HepG2 (cell line): ENCODE measurements around the gene TBC1D16. TPM values are rescaled to one million over a fixed set of nuclear protein-coding genes. Genes with fewer than 3 reads are reported as not detected.

Source experiments
- ARNT2 ChIP-seq: sonication (generic); formaldehyde crosslinking; IDR thresholded peaks from 2 replicates; pipeline ENCODE4 v1.8.0; 2022; ENCODE audit warnings: mild to moderate bottlenecking, low read depth, missing genetic modification reagents, moderate library complexity
- ATRX ChIP-seq: sonication (generic); formaldehyde crosslinking; IDR thresholded peaks from 2 replicates; pipeline ENCODE4 v1.4.0; 2020; ENCODE audit warnings: missing genetic modification reagents, borderline replicate concordance
- BRD4 ChIP-seq: sonication (generic); formaldehyde crosslinking; IDR thresholded peaks from 2 replicates; pipeline ENCODE4 v1.4.0; 2020; ENCODE audit warnings: missing genetic modification reagents
- EEA1 ChIP-seq: sonication (generic); formaldehyde crosslinking; IDR thresholded peaks from 2 replicates; pipeline ENCODE4 v1.5.1; 2020; ENCODE audit warnings: mild to moderate bottlenecking, missing genetic modification reagents, borderline replicate concordance
- HOXA3 ChIP-seq: sonication (generic); formaldehyde crosslinking; IDR thresholded peaks from 2 replicates; pipeline ENCODE4 v1.5.0; 2020; ENCODE audit warnings: missing genetic modification reagents
- KAT8 ChIP-seq: IDR thresholded peaks from 2 replicates; pipeline ENCODE4 v1.6.1; 2016; ENCODE audit warnings: missing genetic modification reagents, missing compliant biosample characterization
- KDM5B ChIP-seq: sonication (generic); formaldehyde crosslinking; IDR thresholded peaks from 2 replicates; pipeline ENCODE4 v1.4.0; 2020; ENCODE audit warnings: missing genetic modification reagents, mild to moderate bottlenecking, borderline replicate concordance
- KIAA2018 ChIP-seq: sonication (generic); formaldehyde crosslinking; IDR thresholded peaks from 2 replicates; pipeline ENCODE4 v1.5.0; 2020; ENCODE audit warnings: mild to moderate bottlenecking, missing genetic modification reagents, borderline replicate concordance
- KLF16 ChIP-seq, 2 experiments: sonication (generic) in 1 of 2; formaldehyde crosslinking in 1 of 2; IDR thresholded peaks; 2 replicates each; pipeline versions ENCODE4 v1.6.1 to v1.8.0; 2016 to 2023; ENCODE audit warnings: missing genetic modification reagents in 2 of 2, missing compliant biosample characterization in 1 of 2
- MYPOP ChIP-seq: sonication (generic); formaldehyde crosslinking; IDR thresholded peaks from 2 replicates; pipeline ENCODE4 v1.8.1; 2023; ENCODE audit warnings: mild to moderate bottlenecking, moderate library complexity, missing genetic modification reagents
- REPIN1 ChIP-seq: sonication (generic); formaldehyde crosslinking; IDR thresholded peaks from 2 replicates; pipeline ENCODE4 v1.8.0; 2022; ENCODE audit warnings: missing genetic modification reagents, low read depth, mild to moderate bottlenecking, borderline replicate concordance
- SNAI1 ChIP-seq: sonication (generic); formaldehyde crosslinking; IDR thresholded peaks from 2 replicates; pipeline ENCODE4 v1.5.0; 2020; ENCODE audit warnings: mild to moderate bottlenecking, missing genetic modification reagents, borderline replicate concordance
- SP5 ChIP-seq: IDR thresholded peaks from 2 replicates; pipeline ENCODE4 v1.6.1; 2016; ENCODE audit warnings: low read depth, borderline replicate concordance
- ZNF235 ChIP-seq: sonication (generic); formaldehyde crosslinking; IDR thresholded peaks from 2 replicates; pipeline ENCODE4 v1.8.1; 2023; ENCODE audit warnings: mild to moderate bottlenecking, missing genetic modification reagents, borderline replicate concordance
- ZNF710 ChIP-seq: sonication (generic); formaldehyde crosslinking; IDR thresholded peaks from 2 replicates; pipeline ENCODE4 v1.5.0; 2020; ENCODE audit warnings: mild to moderate bottlenecking, missing genetic modification reagents, borderline replicate concordance
- ZSCAN21 ChIP-seq: sonication (generic); formaldehyde crosslinking; IDR thresholded peaks from 2 replicates; pipeline ENCODE4 v1.8.0; 2022; ENCODE audit warnings: mild to moderate bottlenecking, missing genetic modification reagents, moderate library complexity, borderline replicate concordance
- ZSCAN9 ChIP-seq: IDR thresholded peaks from 2 replicates; pipeline ENCODE4 v1.6.1; 2016; ENCODE audit warnings: borderline replicate concordance
- polyA plus RNA-seq, 8 experiments: library from polyadenylated mRNA; depleted of rRNA in 3 of 8; stranded (reverse) in 7 of 8; unstranded in 1 of 8; fragments of >200 nt; fragmentation: Illumina TruSeq in 4 of 8; extraction: Trizol in 4 of 8; gene quantifications; 2 replicates each; pipeline versions ENCODE4 v1.2.1 to v1.2.3, GENCODE V29; 2011 to 2016; ENCODE audit warnings: low read depth in 4 of 8, missing spikeins in 1 of 8, mixed read lengths in 1 of 8; ENCODE audit not compliant: insufficient read depth in 1 of 8
- total RNA-seq, 5 experiments: library from RNA; depleted of rRNA; stranded (reverse); fragments of >200 nt; fragmentation: Illumina TruSeq; extraction: Trizol; gene quantifications; 2 replicates each; pipeline ENCODE4 v1.2.3, GENCODE V29; 2016; ENCODE audit warnings: low read depth in 1 of 5

TBC1D16 gene
- total and polyA plus RNA-seq, 2 of the 13 experiments (the other 11 are each of a cell fraction or from before 2014, with no cell fraction given) = 14.9 to 24.9 TPM

- TF ChIP-seq HOXA3 (CRISPR knock-in tag) = peak; percentile 74; the same call in 1 of the 2 replicates
- TF ChIP-seq EEA1 (CRISPR knock-in tag) = peak; percentile 54; the same call in 1 of the 2 replicates
- no peak for TF ChIP-seq ATRX (CRISPR knock-in tag)
- TF ChIP-seq SP5 (CRISPR knock-in tag) = peak; percentile 41; the same call in 1 of the 2 replicates
- TF ChIP-seq ZSCAN9 (CRISPR knock-in tag) = 0 out of 2 replicates have a peak, but pooled peaks have one; percentile 6
- peak; percentile 25; the same call in 1 of the 2 replicates for TF ChIP-seq MYPOP
- TF ChIP-seq REPIN1 (CRISPR knock-in tag) = peak; percentile 45
- peak; percentile 26; the same call in 1 of the 2 replicates for TF ChIP-seq ZSCAN21 (CRISPR knock-in tag)
- TF ChIP-seq BRD4 (CRISPR knock-in tag) = no peak
- TF ChIP-seq ZNF710 (CRISPR knock-in tag) = peak; percentile 16; the same call in 1 of the 2 replicates
- 0 out of 4 replicates have a peak, but pooled peaks of 1 of the 2 experiments have one; percentile 10 for TF ChIP-seq KLF16 (CRISPR knock-in tag; IDR thresholded peaks at IDR 0.05)
- TF ChIP-seq KDM5B (CRISPR knock-in tag) = peak; percentile 0; the same call in 1 of the 2 replicates
- peak; percentile 34; the same call in 1 of the 2 replicates for TF ChIP-seq ZNF235
- TF ChIP-seq SNAI1 (CRISPR knock-in tag) = no peak
- peak; percentile 7; the same call in 1 of the 2 replicates for TF ChIP-seq ARNT2 (CRISPR knock-in tag)
- no peak for TF ChIP-seq KIAA2018
- 0 out of 2 replicates have a peak, but pooled peaks have one; percentile 39 for TF ChIP-seq KAT8 (CRISPR knock-in tag)
These were observed 44.3 kb downstream of the TBC1D16 start (continued) for GRCh38 chr17:79991140-79991923.
